AG20443 (cell line): ENCODE measurements around the gene ZNF557.

Experiments
- DNase-seq: peaks from one replicate; pipeline ENCODE4 v3.0.0; 2012; ENCODE audit warnings: low spot score, mixed read lengths

Gene ZNF557

DNA sequence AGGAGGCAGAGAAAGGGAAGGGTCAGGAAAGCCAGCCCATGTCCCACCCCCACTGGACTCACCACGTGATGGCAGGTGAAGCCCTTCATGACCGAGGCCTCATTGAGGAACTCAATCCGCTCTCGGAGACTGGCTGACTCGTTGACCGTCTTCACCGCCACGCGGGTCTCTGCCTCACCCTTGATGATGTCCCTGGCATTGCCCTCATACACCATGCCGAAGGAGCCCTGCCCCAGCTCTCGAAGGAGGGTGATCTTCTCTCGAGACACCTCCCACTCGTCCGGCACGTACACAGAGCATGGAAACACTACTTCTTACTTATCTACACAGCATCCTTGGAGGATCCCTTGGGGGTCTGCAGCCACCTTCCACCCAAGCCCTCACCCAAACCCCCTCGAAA is 55.7 kb downstream of the ZNF557 start:
- DNase-seq = no peak

DNA sequence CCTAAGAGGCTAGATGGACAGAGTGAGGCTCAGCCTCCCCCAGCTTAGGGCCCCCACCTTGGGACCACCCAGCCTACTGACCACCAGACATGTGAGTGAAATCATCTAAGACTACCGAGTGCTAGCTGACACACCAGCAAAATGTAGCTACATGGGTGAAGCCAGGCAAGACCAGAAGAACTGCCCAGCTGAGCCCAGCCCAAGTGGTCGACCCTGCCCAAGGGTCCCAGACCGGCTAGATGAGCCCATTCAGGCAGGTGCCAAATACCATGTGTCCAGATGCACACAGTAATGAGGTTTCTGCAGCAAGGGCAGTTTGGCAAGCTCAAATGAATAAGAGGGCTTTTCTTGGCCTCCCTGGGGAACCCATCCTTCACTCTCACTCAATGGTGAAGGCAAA is 56.6 kb downstream of the ZNF557 start:
- no peak for DNase-seq

- DNase-seq = no peak
Measured at GRCh38 chr19:7130043-7130442, 60.5 kb downstream of the ZNF557 start.

DNA sequence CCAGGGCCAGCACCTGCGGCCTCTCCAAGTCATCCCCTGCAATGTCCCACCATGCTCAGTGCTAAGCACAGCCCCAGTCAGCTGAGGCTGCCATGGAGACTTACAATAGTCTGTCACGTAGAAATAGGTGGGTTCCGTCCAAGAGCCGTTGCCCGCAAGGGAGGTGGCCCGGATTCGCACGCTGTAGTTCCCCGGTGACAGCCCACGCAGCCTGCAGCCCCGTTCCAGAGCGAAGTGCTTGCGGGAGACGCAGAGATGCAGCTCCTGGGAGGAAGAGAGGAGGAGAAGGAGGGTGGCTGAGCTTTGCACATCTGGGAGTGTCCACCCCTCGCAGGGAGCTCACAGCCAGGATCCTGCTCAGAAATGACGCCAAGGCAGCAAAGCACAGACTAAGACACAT is 62.6 kb downstream of the ZNF557 start:
- no peak for DNase-seq

DNA sequence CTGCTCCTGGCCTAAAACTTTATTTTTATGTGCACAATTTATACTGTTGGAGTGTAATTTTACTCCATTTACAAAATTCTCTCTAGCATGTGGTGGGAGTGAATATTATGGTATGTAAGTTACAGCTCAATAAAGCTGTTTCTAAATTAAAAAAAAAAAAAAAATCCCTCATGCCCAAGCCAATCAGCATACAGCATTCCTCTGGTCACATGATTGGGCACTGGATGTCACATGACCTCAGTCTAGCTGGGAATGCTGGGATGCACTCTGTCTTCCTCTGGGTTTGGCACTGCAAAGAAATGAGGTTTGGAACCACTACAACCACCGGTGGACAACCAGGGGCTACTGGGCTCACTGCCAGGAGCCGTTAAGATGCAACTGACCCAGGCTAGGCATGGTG is 67.6 kb downstream of the ZNF557 start:
- no peak for DNase-seq
